A549 (cell line): Measurements from ENCODE around the gene ZNF845. TPM values are rescaled to one million over a fixed set of nuclear protein-coding genes. Genes with fewer than 3 reads are reported as not detected.
A peak's percentile ranks its signal among the peaks of the same experiment; 100 is the strongest.

Source experiments
- ATAC-seq, 2 experiments: fragments of 200-7000 bp in 1 of 2; fragments of >200 bp in 1 of 2; cut with Nextera tagmentation in 1 of 2; cut with Tn5 transposase in 1 of 2; 3 replicates each; pipeline versions ENCODE4 v1.8.0 to v1.9.1; 2018 to 2020; ENCODE audit warnings: mild to moderate bottlenecking in 1 of 2, moderate library complexity in 1 of 2
- CTCF ChIA-PET: fragments of 300-600 bp; sonication (Branson Sonifier 250); formaldehyde crosslinking; extraction: SDS; loops from one replicate; lab custom pipeline; 2021; ENCODE audit warnings: antibody characterized with exemption, inconsistent platforms; lab: Yijun Ruan, JAX
- POLR2A ChIA-PET: fragments of 350-600 bp; formaldehyde crosslinking; extraction: SDS; loops from one replicate; lab custom pipeline; 2021; ENCODE audit warnings: antibody characterized with exemption, inconsistent platforms; lab: Yijun Ruan, JAX
- DNase-seq, 2 experiments: peaks; one replicate each; pipeline versions ENCODE4 v3.0.0 to v3.0.0-alpha.2; 2011 to 2016; ENCODE audit warnings: low read depth in 1 of 2, low spot score in 1 of 2
- FAIRE-seq: peaks from 2 replicates; lab custom pipeline; 2011; peaks lifted over from hg19 to GRCh38; lab: Jason Lieb, UNC
- H3K27ac ChIP-seq, 2 experiments: fragments of >200 bp; sonication (Bioruptor Twin); formaldehyde crosslinking; 3 replicates each; pipeline ENCODE4 v1.5.1; 2016 to 2017
- H3K4me1 ChIP-seq: fragments of >200 bp; sonication (Bioruptor Twin); formaldehyde crosslinking; 3 replicates; pipeline ENCODE4 v1.6.1; 2016
- H3K4me2 ChIP-seq: fragments of >200 bp; sonication (Bioruptor Twin); formaldehyde crosslinking; 3 replicates; pipeline ENCODE4 v1.6.1; 2016
- H3K4me3 ChIP-seq: fragments of >200 bp; sonication (Bioruptor Twin); formaldehyde crosslinking; 3 replicates; pipeline ENCODE4 v1.5.1; 2016
- H3K9me3 ChIP-seq: fragments of >200 bp; sonication (Bioruptor Twin); formaldehyde crosslinking; 3 replicates; pipeline ENCODE4 v1.6.1; 2016
- CHD4 ChIP-seq: fragments of 200-600 bp; sonication (generic); IDR thresholded peaks from 2 replicates; pipeline ENCODE4 v1.6.1; 2016; ENCODE audit warnings: antibody characterized with exemption, mild to moderate bottlenecking, borderline replicate concordance
- FOSB ChIP-seq: fragments of 250-450 bp; sonication (Bioruptor Pico); IDR thresholded peaks from 2 replicates; pipeline ENCODE4 v1.5.0; 2020; ENCODE audit warnings: mild to moderate bottlenecking, moderate library complexity
- HES2 ChIP-seq: fragments of >200 bp; sonication (Bioruptor Twin); formaldehyde crosslinking; IDR thresholded peaks from 2 replicates; pipeline ENCODE4 v1.6.1; 2016
- HMGXB4 ChIP-seq: fragments of 250-450 bp; sonication (Bioruptor Pico); IDR thresholded peaks from 2 replicates; pipeline ENCODE4 v1.5.0; 2021; ENCODE audit warnings: mild to moderate bottlenecking, moderate library complexity, borderline replicate concordance
- KDM1A ChIP-seq: fragments of 200-600 bp; sonication (generic); IDR thresholded peaks from 2 replicates; pipeline ENCODE4 v1.6.1; 2016; ENCODE audit warnings: low read depth, mild to moderate bottlenecking
- KDM5A ChIP-seq: fragments of 200-600 bp; sonication (generic); IDR thresholded peaks from 2 replicates; pipeline ENCODE4 v1.6.1; 2016; ENCODE audit warnings: antibody characterized with exemption, mild to moderate bottlenecking
- MAZ ChIP-seq: fragments of 150-350 bp; IDR thresholded peaks from 2 replicates; pipeline ENCODE4 v1.6.1; 2014; ENCODE audit warnings: antibody characterized with exemption, low read depth, low read length, borderline replicate concordance
- PHF8 ChIP-seq: fragments of 200-600 bp; sonication (generic); IDR thresholded peaks from 2 replicates; pipeline ENCODE4 v1.6.1; 2016; ENCODE audit warnings: low read depth, mild to moderate bottlenecking, antibody characterized with exemption, moderate library complexity, borderline replicate concordance
- RAD21 ChIP-seq, 2 experiments: fragments of >200 bp in 1 of 2; sonication (Bioruptor Twin) in 1 of 2; formaldehyde crosslinking in 1 of 2; IDR thresholded peaks in 1 of 2; conservative IDR thresholded peaks in 1 of 2; 2 replicates in 1 of 2; 3 replicates in 1 of 2; pipeline ENCODE4 v1.6.1; 2012 to 2018; ENCODE audit warnings: inconsistent platforms in 1 of 2
- REST ChIP-seq: fragments of 200-600 bp; sonication (generic); IDR thresholded peaks from 2 replicates; pipeline ENCODE4 v1.6.1; 2016; ENCODE audit warnings: antibody characterized with exemption, mild to moderate bottlenecking, moderate library complexity
- RFX5 ChIP-seq: fragments of 450-650 bp; IDR thresholded peaks from 2 replicates; pipeline ENCODE4 v1.7.1; 2014; ENCODE audit warnings: antibody characterized with exemption, mild to moderate bottlenecking, moderate library complexity
- SMC3 ChIP-seq: fragments of >200 bp; sonication (Bioruptor Twin); formaldehyde crosslinking; IDR thresholded peaks from 3 replicates; pipeline ENCODE4 v1.6.1; 2018; ENCODE audit warnings: inconsistent platforms
- USF2 ChIP-seq: fragments of 450-650 bp; IDR thresholded peaks from 2 replicates; pipeline ENCODE4 v1.6.1; 2014; ENCODE audit warnings: antibody characterized with exemption
- ZSCAN20 ChIP-seq: fragments of 250-450 bp; sonication (Bioruptor Pico); IDR thresholded peaks from 2 replicates; pipeline ENCODE4 v1.8.0; 2022; ENCODE audit warnings: mild to moderate bottlenecking, moderate library complexity
- WGBS: methylation state at CpG from one replicate; pipeline ENCODE4 v1.1.6; 2017; ENCODE audit errors: missing lambda C conversion rate; 5-methylcytosine and 5-hydroxymethylcytosine counted together
- polyA plus RNA-seq, 4 experiments: library from polyadenylated mRNA; depleted of rRNA in 3 of 4; stranded (reverse); fragments of >200 nt; fragmentation: RNase III in 1 of 4; extraction: RNeasy Plus Mini Kit Qiagen cat#74134 plus additional on column Dnase treatment in 1 of 4; gene quantifications; 2 replicates in 3 of 4; 3 replicates in 1 of 4; pipeline ENCODE4 v1.2.3, GENCODE V29; 2011 to 2017

Gene ZNF845
- polyA plus RNA-seq, 2 of the 4 experiments (the other 2 are of a cell fraction) = 3.3 to 8.3 TPM

- TF ChIP-seq HMGXB4 (CRISPR knock-in tag) = no peak
- TF ChIP-seq, all 56 proteins: peak for 0
Measured at GRCh38 chr19:53372196-53372595, 38.6 kb downstream of the ZNF845 start (continued).

GRCh38 chr19:53374288-53374687 is 40.7 kb downstream of the ZNF845 start:
- Histone ChIP-seq H3K4me2 (no peak overlapping the region), H3K4me3 (no peak overlapping the region), H3K9me3 (peaks cover 68% of the 10 kb centered on the region), H3K27ac (no peak overlapping the region), H3K4me1 (no peaks in the 10 kb centered on the region)
- DNase-seq (no peak), ATAC-seq (no peak), FAIRE-seq (no peak)
- TF ChIP-seq KDM5A (no peak), REST (no peak)
- POLR2A ChIA-PET = no interaction called here
- CTCF ChIA-PET = no interaction called here
- WGBS = 19% methylated on average over 3 of the region's 3 CpGs

GRCh38 chr19:53374743-53375142 is 41.2 kb downstream of the ZNF845 start:
- DNase-seq = no peak
- Histone ChIP-seq H3K27ac (no peak overlapping the region), H3K4me3 (no peak overlapping the region), H3K9me3 (peaks cover 70% of the 10 kb centered on the region), H3K4me1 (no peaks in the 10 kb centered on the region), H3K4me2 (no peak overlapping the region)
- FAIRE-seq = no peak
- no peak for ATAC-seq
- ChIA-PET POLR2A (no interaction called here), CTCF (no interaction called here)
- TF ChIP-seq RFX5 = no peak
- TF ChIP-seq MAZ = no peak
- WGBS = 11% methylated on average over 1 of the region's 1 CpG

GRCh38 chr19:53381376-53381775 is 47.8 kb downstream of the ZNF845 start:
- WGBS = 18% methylated on average over 3 of the region's 3 CpGs
- ChIA-PET CTCF (no interaction called here), POLR2A (no interaction called here)
- no peak overlapping the region for H3K4me2 ChIP-seq
- ATAC-seq (no peak), DNase-seq (no peak), FAIRE-seq (peak; percentile 28)
- TF ChIP-seq PHF8 (no peak), MAZ (no peak), ZSCAN20 (CRISPR knock-in tag) (no peak), KDM1A (no peak), CHD4 (no peak), USF2 (no peak), FOSB (CRISPR knock-in tag) (no peak), RAD21 (conservative IDR thresholded peaks at IDR 0.05 in 1 of 2, IDR thresholded peaks at IDR 0.05 in 1 of 2) (no peak), HES2 (no peak), SMC3 (no peak)
- no peaks in the 10 kb centered on the region for H3K4me1 ChIP-seq
- no peak overlapping the region for H3K27ac ChIP-seq
- H3K9me3 ChIP-seq = peaks cover 91% of the 10 kb centered on the region
- no peak overlapping the region for H3K4me3 ChIP-seq
